Upper lobe of left lung (tissue), 4 donors: ENCODE data around the gene SFT2D1.

Experiments
- EP300 ChIP-seq, 4 donors: sonication (generic); formaldehyde crosslinking; IDR thresholded peaks; one replicate each; pipeline ENCODE4 v1.5.1; 2017; ENCODE audit warnings: antibody characterized with exemption in 4 of 4, control low read depth in 2 of 4
- POLR2A ChIP-seq, 4 donors: fragments of 450-650 bp; IDR thresholded peaks; one replicate each; pipeline ENCODE4 v1.5.1; 2016 to 2017; ENCODE audit warnings: antibody characterized with exemption in 4 of 4, mild to moderate bottlenecking in 2 of 4
- TF ChIP-seq, protein P1 (sequence below), 6 experiments: fragments of 450-650 bp in 4 of 6; fragments of 200-600 bp in 2 of 6; sonication (generic) in 2 of 6; IDR thresholded peaks; one replicate each; pipeline ENCODE4 v1.5.1; 2016 to 2019; ENCODE audit warnings: antibody characterized with exemption in 6 of 6

DNA sequence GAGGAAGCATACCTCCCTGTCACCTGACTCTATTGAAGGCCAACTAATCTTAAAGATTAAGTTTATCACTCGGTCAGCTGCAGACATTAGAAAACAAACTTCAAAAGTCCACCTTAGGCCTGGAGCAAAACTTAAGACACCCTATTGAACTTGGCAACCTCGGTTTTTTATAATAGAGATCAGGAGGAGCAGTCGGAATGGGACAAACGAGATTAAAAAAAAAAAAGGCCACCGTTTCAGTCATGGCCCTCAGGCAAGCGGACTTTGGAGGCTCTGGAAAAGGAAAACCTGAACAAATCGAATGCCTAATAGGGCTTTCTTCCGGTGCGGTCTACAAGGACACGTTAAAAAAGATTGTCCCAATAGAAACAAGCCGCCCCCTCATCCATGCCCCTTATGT lies 26.9 kb downstream of the SFT2D1 start:
- TF ChIP-seq, protein P1, sequence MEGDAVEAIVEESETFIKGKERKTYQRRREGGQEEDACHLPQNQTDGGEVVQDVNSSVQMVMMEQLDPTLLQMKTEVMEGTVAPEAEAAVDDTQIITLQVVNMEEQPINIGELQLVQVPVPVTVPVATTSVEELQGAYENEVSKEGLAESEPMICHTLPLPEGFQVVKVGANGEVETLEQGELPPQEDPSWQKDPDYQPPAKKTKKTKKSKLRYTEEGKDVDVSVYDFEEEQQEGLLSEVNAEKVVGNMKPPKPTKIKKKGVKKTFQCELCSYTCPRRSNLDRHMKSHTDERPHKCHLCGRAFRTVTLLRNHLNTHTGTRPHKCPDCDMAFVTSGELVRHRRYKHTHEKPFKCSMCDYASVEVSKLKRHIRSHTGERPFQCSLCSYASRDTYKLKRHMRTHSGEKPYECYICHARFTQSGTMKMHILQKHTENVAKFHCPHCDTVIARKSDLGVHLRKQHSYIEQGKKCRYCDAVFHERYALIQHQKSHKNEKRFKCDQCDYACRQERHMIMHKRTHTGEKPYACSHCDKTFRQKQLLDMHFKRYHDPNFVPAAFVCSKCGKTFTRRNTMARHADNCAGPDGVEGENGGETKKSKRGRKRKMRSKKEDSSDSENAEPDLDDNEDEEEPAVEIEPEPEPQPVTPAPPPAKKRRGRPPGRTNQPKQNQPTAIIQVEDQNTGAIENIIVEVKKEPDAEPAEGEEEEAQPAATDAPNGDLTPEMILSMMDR (IDR thresholded peaks at IDR 0.05) = no peak
- no peak for TF ChIP-seq POLR2A (IDR thresholded peaks at IDR 0.05)
- TF ChIP-seq EP300 (IDR thresholded peaks at IDR 0.05) = no peak
